Cardiac septum (tissue), 1 donor: ENCODE data around the gene CST9. TPM values are rescaled to one million over a fixed set of nuclear protein-coding genes. Genes with fewer than 3 reads are reported as not detected.

Source experiments
- DNase-seq: peaks from one replicate; pipeline ENCODE4 v3.0.0-alpha.2; 2020; ENCODE audit warnings: low spot score
- intact Hi-C: fragments of 100-400 bp; cut with DNase I; formaldehyde crosslinking; loops from one replicate; pipeline ENCODE4 v1.14.0; 2022
- total RNA-seq: library from RNA; stranded (reverse); fragmentation: NEBNext Ultra II Directional; extraction: Animal tissue kit (Norgen Biotek cat#: 25700); gene quantifications from one replicate; pipeline ENCODE4 v1.2.1, GENCODE V29; 2021
- donor health status: DM: no; HTN: no; CAD: no.

CST9 gene
- total RNA-seq, 1 donor from 2014 or later, result not detected

GRCh38 chr20:23566199-23566932 is 39.4 kb downstream of the CST9 start:
- intact Hi-C loops, result no loop called here
- DNase-seq, result peak; percentile 38

GRCh38 chr20:23565503-23566045 is 40.1 kb downstream of the CST9 start:
- peak; percentile 57 for DNase-seq
- intact Hi-C loops, result no loop called here

- intact Hi-C loops, result no loop called here
- DNase-seq, result peak; percentile 50
These were observed 40.8 kb downstream of the CST9 start for GRCh38 chr20:23564927-23565326.

- peak; percentile 54 for DNase-seq
- intact Hi-C loops, result no loop called here
These were observed 42.9 kb downstream of the CST9 start for GRCh38 chr20:23562721-23563342.

- intact Hi-C loops, result no loop called here
- DNase-seq, result no peak
These were observed 51.3 kb downstream of the CST9 start for GRCh38 chr20:23554401-23554800.

Other genes starting within 250 kb of the CST9 start
- 25.7 TPM for gene GZF1, start 243.7 kb downstream of the CST9 start, total RNA-seq
- gene NAPB, start 184.4 kb downstream of the CST9 start, total RNA-seq, result 6.1 TPM
- not detected for gene CSTL1, start 166.2 kb downstream of the CST9 start, total RNA-seq
- not detected for gene CST11, start 153.0 kb downstream of the CST9 start, total RNA-seq
- not detected for gene CST8, start 114.8 kb downstream of the CST9 start, total RNA-seq
- gene CST9L, start 37.4 kb downstream of the CST9 start, total RNA-seq, result not detected
- 486 TPM for gene CST3, start 32.0 kb upstream of the CST9 start, total RNA-seq
- not detected for gene CST4, start 83.1 kb upstream of the CST9 start, total RNA-seq
- gene CST1, start 145.0 kb upstream of the CST9 start, total RNA-seq, result not detected
- gene CST2, start 220.8 kb upstream of the CST9 start, total RNA-seq, result not detected